PC-9 (cell line): Measurements from ENCODE around the gene ASCL2. TPM values are rescaled to one million over a fixed set of nuclear protein-coding genes. Genes with fewer than 3 reads are reported as not detected.

Experiments
- BruUV-seq: library from RNA; stranded (reverse); fragments of 400-500 nt; replicated peaks from 2 replicates; lab custom pipeline; 2021; lab: Mats Ljungman, UMichigan
- CTCF ChIA-PET: fragments of 300-600 bp; sonication (Branson Sonifier 250); formaldehyde crosslinking; loops from one replicate; lab custom pipeline; 2022; ENCODE audit warnings: antibody characterized with exemption; lab: Charles Lee
- POLR2A ChIA-PET: fragments of 300-600 bp; sonication (Branson Sonifier 250); formaldehyde crosslinking; loops from one replicate; lab custom pipeline; 2022; ENCODE audit warnings: antibody characterized with exemption; ENCODE audit not compliant: unreplicated experiment; lab: Charles Lee
- DNase-seq, 2 experiments: peaks; one replicate each; pipeline versions ENCODE4 v3.0.0 to v3.0.0-alpha.2; 2015 to 2022; ENCODE audit warnings: mixed read lengths in 1 of 2
- H2AFZ ChIP-seq: fragments of 200-600 bp; sonication (generic); 2 replicates; pipeline ENCODE4 v1.8.1; 2017; ENCODE audit warnings: antibody characterized with exemption
- H3F3A ChIP-seq: fragments of 200-600 bp; sonication (generic); 2 replicates; pipeline ENCODE4 v1.8.1; 2017; ENCODE audit warnings: antibody characterized with exemption, mild to moderate bottlenecking, low read depth; ENCODE audit not compliant: insufficient read depth
- H3K27ac ChIP-seq: fragments of 200-600 bp; sonication (generic); 2 replicates; pipeline ENCODE4 v1.6.1; 2016; ENCODE audit warnings: mixed run types
- H3K27me3 ChIP-seq: fragments of 200-600 bp; sonication (generic); 2 replicates; pipeline ENCODE4 v1.6.1; 2016; ENCODE audit warnings: low read depth, mixed run types; ENCODE audit not compliant: insufficient read depth
- H3K36me3 ChIP-seq: fragments of 200-600 bp; sonication (generic); 2 replicates; pipeline ENCODE4 v1.6.1; 2016; ENCODE audit warnings: low read depth, mixed run types
- H3K4me1 ChIP-seq: fragments of 200-600 bp; sonication (generic); replicated peaks from 2 replicates; pipeline ENCODE4 v1.6.1; 2016; ENCODE audit warnings: mixed run types; ENCODE audit not compliant: insufficient read depth
- H3K4me2 ChIP-seq: fragments of 200-600 bp; sonication (generic); 2 replicates; pipeline ENCODE4 v1.6.1; 2017; ENCODE audit warnings: mixed run types
- H3K4me3 ChIP-seq: fragments of 200-600 bp; sonication (generic); 2 replicates; pipeline ENCODE4 v1.6.1; 2016; ENCODE audit warnings: mixed run types
- H3K79me2 ChIP-seq: fragments of 200-600 bp; sonication (generic); 2 replicates; pipeline ENCODE4 v1.6.1; 2017; ENCODE audit warnings: low read depth, mixed run types
- H3K9me2 ChIP-seq: fragments of 200-600 bp; sonication (generic); 2 replicates; pipeline ENCODE4 v1.8.1; 2017; ENCODE audit warnings: mild to moderate bottlenecking; ENCODE audit not compliant: insufficient read depth
- H3K9me3 ChIP-seq: fragments of 200-600 bp; sonication (generic); 2 replicates; pipeline ENCODE4 v1.8.1; 2016; ENCODE audit warnings: low read depth; ENCODE audit not compliant: insufficient read depth
- H4K20me1 ChIP-seq: fragments of 200-600 bp; sonication (generic); 2 replicates; pipeline ENCODE4 v1.8.1; 2017; ENCODE audit not compliant: insufficient read depth
- EZH2 ChIP-seq: fragments of 200-600 bp; sonication (generic); IDR thresholded peaks from 2 replicates; pipeline ENCODE4 v1.8.0; 2017; ENCODE audit warnings: antibody characterized with exemption, low read depth
- intact Hi-C: fragments of 100-400 bp; cut with micrococcal nuclease; formaldehyde crosslinking; loops from one replicate; pipeline ENCODE4 v1.10.0; 2022; ENCODE audit not compliant: unreplicated experiment
- total RNA-seq: library from RNA; stranded (reverse); gene quantifications from 2 replicates; pipeline ENCODE4 v1.2.3, GENCODE V29; 2021
- TF ChIP-seq, protein P1 (sequence below): fragments of 200-600 bp; sonication (generic); conservative IDR thresholded peaks from 2 replicates; pipeline ENCODE4 v1.6.1; 2017; ENCODE audit warnings: mixed run types, antibody characterized with exemption, mild to moderate bottlenecking, moderate library complexity

ASCL2 gene
- total RNA-seq, 1 experiment from 2014 or later, result not detected

DNA sequence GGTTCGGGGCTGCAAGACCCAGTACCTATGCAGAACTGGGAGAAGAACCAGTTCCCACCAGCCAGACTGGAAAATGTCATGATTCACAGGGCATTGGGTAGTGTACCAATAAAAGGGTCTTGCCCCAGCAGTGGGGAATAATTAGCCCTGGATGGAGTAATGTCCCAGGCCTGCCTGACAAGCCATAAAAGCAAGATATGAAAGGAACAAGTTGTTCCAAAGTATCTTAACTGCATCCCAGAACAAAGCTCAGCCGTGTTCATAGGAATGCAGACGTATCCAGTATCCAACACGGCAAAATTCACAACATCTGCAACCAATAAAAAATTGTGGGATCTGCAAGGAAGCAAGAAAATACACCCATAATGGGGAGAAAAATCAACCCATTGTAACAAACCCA is 47.9 kb downstream of the ASCL2 start:
- Histone ChIP-seq H4K20me1 (no peaks in the 10 kb centered on the region), H3K9me3 (no peaks in the 10 kb centered on the region), H3F3A (no peaks in the 10 kb centered on the region), H3K79me2 (no peaks in the 10 kb centered on the region), H3K27ac (no peak overlapping the region), H3K36me3 (no peaks in the 10 kb centered on the region), H3K27me3 (no peaks in the 10 kb centered on the region), H3K9me2 (no peaks in the 10 kb centered on the region), H3K4me2 (no peak overlapping the region), H3K4me3 (no peak overlapping the region), H3K4me1 (no peaks in the 10 kb centered on the region), H2AFZ (no peak overlapping the region)
- POLR2A ChIA-PET, result no interaction called here
- TF ChIP-seq EZH2, result no peak
- TF ChIP-seq, protein P1, sequence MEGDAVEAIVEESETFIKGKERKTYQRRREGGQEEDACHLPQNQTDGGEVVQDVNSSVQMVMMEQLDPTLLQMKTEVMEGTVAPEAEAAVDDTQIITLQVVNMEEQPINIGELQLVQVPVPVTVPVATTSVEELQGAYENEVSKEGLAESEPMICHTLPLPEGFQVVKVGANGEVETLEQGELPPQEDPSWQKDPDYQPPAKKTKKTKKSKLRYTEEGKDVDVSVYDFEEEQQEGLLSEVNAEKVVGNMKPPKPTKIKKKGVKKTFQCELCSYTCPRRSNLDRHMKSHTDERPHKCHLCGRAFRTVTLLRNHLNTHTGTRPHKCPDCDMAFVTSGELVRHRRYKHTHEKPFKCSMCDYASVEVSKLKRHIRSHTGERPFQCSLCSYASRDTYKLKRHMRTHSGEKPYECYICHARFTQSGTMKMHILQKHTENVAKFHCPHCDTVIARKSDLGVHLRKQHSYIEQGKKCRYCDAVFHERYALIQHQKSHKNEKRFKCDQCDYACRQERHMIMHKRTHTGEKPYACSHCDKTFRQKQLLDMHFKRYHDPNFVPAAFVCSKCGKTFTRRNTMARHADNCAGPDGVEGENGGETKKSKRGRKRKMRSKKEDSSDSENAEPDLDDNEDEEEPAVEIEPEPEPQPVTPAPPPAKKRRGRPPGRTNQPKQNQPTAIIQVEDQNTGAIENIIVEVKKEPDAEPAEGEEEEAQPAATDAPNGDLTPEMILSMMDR, result no peak
- no peak for DNase-seq
- intact Hi-C loops, result no loop called here
- BruUV-seq, result no TSS peak
- CTCF ChIA-PET, result no interaction called here

DNA sequence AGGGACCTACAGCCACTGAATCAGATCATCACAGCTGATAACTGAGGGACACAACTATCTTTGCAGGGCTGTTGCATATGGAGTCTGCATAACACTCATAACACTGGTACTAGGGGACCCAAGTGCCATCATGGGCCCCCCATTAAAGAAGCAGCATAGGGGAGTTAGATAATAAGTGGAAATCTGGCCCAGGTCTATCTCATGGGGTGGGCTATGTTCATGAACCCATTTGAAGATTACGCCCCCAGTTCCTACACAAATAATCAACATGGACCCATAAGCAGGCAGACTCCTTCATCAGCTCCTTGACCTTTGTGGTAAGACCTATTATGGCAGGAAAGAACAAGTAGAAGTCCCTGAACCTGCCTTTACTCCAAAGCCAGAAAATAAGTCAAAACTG is 48.8 kb downstream of the ASCL2 start:
- Histone ChIP-seq H3K79me2 (no peaks in the 10 kb centered on the region), H3K27ac (no peak overlapping the region), H3F3A (no peaks in the 10 kb centered on the region), H3K9me2 (no peaks in the 10 kb centered on the region), H3K9me3 (no peaks in the 10 kb centered on the region), H3K4me1 (no peaks in the 10 kb centered on the region), H3K36me3 (no peaks in the 10 kb centered on the region), H4K20me1 (no peaks in the 10 kb centered on the region), H3K27me3 (no peaks in the 10 kb centered on the region), H3K4me3 (no peak overlapping the region), H3K4me2 (no peak overlapping the region), H2AFZ (no peak overlapping the region)
- no TSS peak for BruUV-seq
- ChIA-PET POLR2A (no interaction called here), CTCF (no interaction called here)
- DNase-seq, result no peak
- TF ChIP-seq EZH2, result no peak
- TF ChIP-seq, protein P1, result no peak
- intact Hi-C loops, result no loop called here

DNA sequence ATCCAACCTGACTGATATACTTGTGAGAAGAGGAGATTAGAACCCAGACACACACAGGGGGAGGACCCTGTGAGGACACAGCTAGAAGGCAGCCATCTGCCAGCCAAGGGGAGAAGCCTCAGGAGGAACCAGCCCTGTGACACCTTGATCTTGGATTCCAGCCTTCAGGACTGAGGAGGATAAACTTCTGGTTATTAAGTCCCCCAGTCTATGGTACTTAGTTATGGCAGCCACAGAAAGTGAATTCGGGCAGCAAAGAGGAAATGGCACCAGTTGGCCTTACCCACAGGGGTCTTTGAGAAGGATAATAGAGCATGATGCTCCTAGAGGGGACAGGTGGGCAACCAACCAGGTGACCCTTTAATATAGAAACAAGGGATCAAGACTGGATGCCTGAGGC is 49.4 kb downstream of the ASCL2 start:
- Histone ChIP-seq H3K27ac (no peak overlapping the region), H3K36me3 (no peaks in the 10 kb centered on the region), H3K4me2 (no peak overlapping the region), H3K4me1 (no peaks in the 10 kb centered on the region), H3K4me3 (no peak overlapping the region), H3F3A (no peaks in the 10 kb centered on the region), H3K9me2 (no peaks in the 10 kb centered on the region), H4K20me1 (no peaks in the 10 kb centered on the region), H3K9me3 (no peaks in the 10 kb centered on the region), H2AFZ (no peak overlapping the region), H3K79me2 (no peaks in the 10 kb centered on the region), H3K27me3 (no peaks in the 10 kb centered on the region)
- CTCF ChIA-PET, result no interaction called here
- intact Hi-C loops, result no loop called here
- BruUV-seq, result no TSS peak
- no peak for DNase-seq
- POLR2A ChIA-PET, result no interaction called here
- TF ChIP-seq, protein P1, result no peak
- TF ChIP-seq EZH2, result no peak
